GM23338 (cell line): ENCODE data around the gene OPRL1. TPM values are rescaled to one million over a fixed set of nuclear protein-coding genes. Genes with fewer than 3 reads are reported as not detected.

ENCODE experiments used
- ATAC-seq: fragments of 200-7000 bp; cut with Tn5 transposase; 3 replicates; pipeline ENCODE4 v1.9.1; 2020
- DNase-seq: peaks from one replicate; pipeline ENCODE4 v3.0.0-alpha.2; 2015; ENCODE audit warnings: low spot score
- H2AFZ ChIP-seq: fragments of 200-600 bp; sonication (generic); 2 replicates; pipeline ENCODE4 v1.8.0; 2016; ENCODE audit warnings: antibody characterized with exemption, mild to moderate bottlenecking, moderate library complexity
- H3F3A ChIP-seq: fragments of 200-600 bp; sonication (generic); replicated peaks from 2 replicates; pipeline ENCODE4 v1.8.0; 2017; ENCODE audit warnings: antibody characterized with exemption, mixed run types, low read depth
- H3K27ac ChIP-seq: fragments of 200-600 bp; sonication (generic); 2 replicates; pipeline ENCODE4 v1.6.1; 2016; ENCODE audit warnings: low read depth
- H3K27me3 ChIP-seq: fragments of 200-600 bp; sonication (generic); 2 replicates; pipeline ENCODE4 v1.8.0; 2016; ENCODE audit warnings: mild to moderate bottlenecking, mixed run types, moderate library complexity; ENCODE audit not compliant: insufficient read depth
- H3K36me3 ChIP-seq: fragments of 200-600 bp; sonication (generic); 2 replicates; pipeline ENCODE4 v1.8.0; 2016; ENCODE audit warnings: mild to moderate bottlenecking; ENCODE audit not compliant: insufficient read depth
- H3K4me1 ChIP-seq: fragments of 200-600 bp; sonication (generic); 2 replicates; pipeline ENCODE4 v1.8.0; 2016; ENCODE audit warnings: mild to moderate bottlenecking, moderate library complexity; ENCODE audit not compliant: insufficient read depth
- H3K4me2 ChIP-seq: fragments of 200-600 bp; sonication (generic); 2 replicates; pipeline ENCODE4 v1.7.1; 2017; ENCODE audit warnings: mixed run types
- H3K4me3 ChIP-seq: fragments of 200-600 bp; sonication (generic); 2 replicates; pipeline ENCODE4 v1.6.1; 2016; ENCODE audit warnings: mixed run types
- H3K79me2 ChIP-seq: fragments of 200-600 bp; sonication (generic); replicated peaks from 2 replicates; pipeline ENCODE4 v1.8.0; 2017; ENCODE audit warnings: mild to moderate bottlenecking; ENCODE audit not compliant: insufficient read depth
- H3K9me2 ChIP-seq: fragments of 200-600 bp; sonication (generic); 2 replicates; pipeline ENCODE4 v1.8.0; 2017; ENCODE audit not compliant: insufficient read depth
- H4K20me1 ChIP-seq: fragments of 200-600 bp; sonication (generic); replicated peaks from 2 replicates; pipeline ENCODE4 v1.8.0; 2017; ENCODE audit warnings: mild to moderate bottlenecking; ENCODE audit not compliant: insufficient read depth
- H3K27ac Mint-ChIP-seq: 2 replicates; pipeline ENCODE4 v1.8.0; 2020; ENCODE audit warnings: inconsistent platforms, mild to moderate bottlenecking, moderate library complexity, mixed read lengths
- H3K27me3 Mint-ChIP-seq: 3 replicates; pipeline ENCODE4 v1.8.0; 2022; ENCODE audit warnings: low read depth, mild to moderate bottlenecking, moderate library complexity, mixed read lengths, inconsistent platforms; ENCODE audit not compliant: insufficient read depth, poor library complexity
- H3K36me3 Mint-ChIP-seq: 3 replicates; pipeline ENCODE4 v1.8.0; 2021; ENCODE audit warnings: low read depth, mild to moderate bottlenecking, inconsistent platforms, moderate library complexity, mixed read lengths
- H3K4me1 Mint-ChIP-seq: 3 replicates; pipeline ENCODE4 v1.8.0; 2020; ENCODE audit warnings: mild to moderate bottlenecking, inconsistent platforms, mixed read lengths
- H3K4me3 Mint-ChIP-seq: 3 replicates; pipeline ENCODE4 v1.8.0; 2021; ENCODE audit warnings: moderate library complexity, mild to moderate bottlenecking, inconsistent platforms, mixed read lengths
- H3K9me3 Mint-ChIP-seq: 3 replicates; pipeline ENCODE4 v1.8.0; 2020; ENCODE audit warnings: moderate library complexity, mild to moderate bottlenecking, inconsistent platforms, mixed read lengths
- CREB1 ChIP-seq: fragments of 250-450 bp; sonication (Bioruptor Pico); IDR thresholded peaks from 2 replicates; pipeline ENCODE4 v1.5.0; 2020; ENCODE audit warnings: low read depth, mild to moderate bottlenecking, moderate library complexity
- CTCF ChIP-seq, 2 experiments: fragments of 200-600 bp in 1 of 2; sonication (generic) in 1 of 2; conservative IDR thresholded peaks; 2 replicates each; pipeline versions ENCODE4 v1.5.1 to v1.6.1; 2016 to 2017; ENCODE audit warnings: antibody characterized with exemption in 2 of 2, low read depth in 2 of 2, mild to moderate bottlenecking in 2 of 2, moderate library complexity in 1 of 2
- ETS1 ChIP-seq: IDR thresholded peaks from 2 replicates; pipeline ENCODE4 v1.6.1; 2016; ENCODE audit warnings: antibody characterized with exemption
- EZH2 ChIP-seq: fragments of 200-600 bp; sonication (generic); IDR thresholded peaks from one replicate; pipeline ENCODE4 v1.8.0; 2017; ENCODE audit warnings: antibody characterized with exemption, mild to moderate bottlenecking, low read depth; ENCODE audit not compliant: unreplicated experiment
- EZH2phosphoT487 ChIP-seq: fragments of 200-600 bp; sonication (generic); IDR thresholded peaks from one replicate; pipeline ENCODE4 v1.8.1; 2018; ENCODE audit warnings: antibody characterized with exemption; ENCODE audit not compliant: unreplicated experiment
- JUNB ChIP-seq: IDR thresholded peaks from one replicate; pipeline ENCODE4 v1.6.1; 2016; ENCODE audit warnings: antibody characterized with exemption; ENCODE audit not compliant: unreplicated experiment
- POLR2AphosphoS5 ChIP-seq: IDR thresholded peaks from 2 replicates; pipeline ENCODE4 v1.6.1; 2016; ENCODE audit warnings: antibody characterized with exemption, low read depth
- STAT1 ChIP-seq: IDR thresholded peaks from one replicate; pipeline ENCODE4 v1.6.1; 2016; ENCODE audit warnings: antibody characterized with exemption; ENCODE audit not compliant: unreplicated experiment
- ZNF114 ChIP-seq: fragments of 250-450 bp; sonication (Bioruptor Pico); IDR thresholded peaks from 2 replicates; pipeline ENCODE4 v1.5.0; 2020; ENCODE audit warnings: mild to moderate bottlenecking, moderate library complexity
- ZNF331 ChIP-seq: fragments of 250-450 bp; sonication (Bioruptor Pico); IDR thresholded peaks from 2 replicates; pipeline ENCODE4 v1.5.0; 2020; ENCODE audit warnings: low read depth, mild to moderate bottlenecking, moderate library complexity
- polyA plus RNA-seq: library from polyadenylated mRNA; unstranded; fragments of >200 nt; fragmentation: Nextera tagmentation; extraction: Ambion mirVana; gene quantifications from 2 replicates; pipeline ENCODE4 v1.2.1, GENCODE V29; 2016
- total RNA-seq: library from RNA; depleted of rRNA; stranded (reverse); fragments of >200 nt; shearing (Covaris generic); gene quantifications from 2 replicates; pipeline ENCODE4 v1.2.3, GENCODE V29; 2014

OPRL1 gene
- total and polyA plus RNA-seq, 2 experiments from 2014 or later: 0.27 to 1.1 TPM

- H3K36me3 Mint-ChIP-seq: no peaks in the 10 kb centered on the region
- DNase-seq (no peak), ATAC-seq (no peak)
- no peaks in the 10 kb centered on the region for H3K9me3 Mint-ChIP-seq
- Histone ChIP-seq H3K27me3 (peaks cover 22% of the 10 kb centered on the region), H3K4me2 (no peak overlapping the region), H3K79me2 (no peaks in the 10 kb centered on the region), H3F3A (0 out of 2 replicates have a peak, but pooled peaks cover 3% of the 10 kb centered on the region), H3K36me3 (no peaks in the 10 kb centered on the region), H3K4me1 (peaks cover 11% of the 10 kb centered on the region; the same call in 1 of the 2 replicates), H2AFZ (no peak overlapping the region), H4K20me1 (no peaks in the 10 kb centered on the region), H3K4me3 (no peak overlapping the region), H3K9me2 (no peaks in the 10 kb centered on the region), H3K27ac (no peak overlapping the region)
- H3K4me1 Mint-ChIP-seq: peaks cover 30% of the 10 kb centered on the region
- H3K27me3 Mint-ChIP-seq: peaks cover 38% of the 10 kb centered on the region
- TF ChIP-seq JUNB (no peak), ZNF114 (no peak), EZH2phosphoT487 (no peak), CREB1 (no peak), STAT1 (no peak), EZH2 (no peak), ZNF331 (CRISPR knock-in tag) (no peak), POLR2AphosphoS5 (no peak)
- H3K4me3 Mint-ChIP-seq: no peak overlapping the region; the same call in 2 of the 3 replicates
- H3K27ac Mint-ChIP-seq: no peak overlapping the region
Measured at GRCh38 chr20:64052987-64053840, 26.7 kb upstream of the OPRL1 start.

GRCh38 chr20:64053841-64054661 lies 25.8 kb upstream of the OPRL1 start:
- peak; percentile 11 for ATAC-seq
- Mint-ChIP-seq H3K9me3 (no peaks in the 10 kb centered on the region), H3K36me3 (no peaks in the 10 kb centered on the region), H3K27me3 (peaks cover 38% of the 10 kb centered on the region), H3K27ac (0 out of 2 replicates have a peak overlapping the region, but pooled peaks have one; percentile 67), H3K4me1 (peaks cover 32% of the 10 kb centered on the region), H3K4me3 (no peak overlapping the region; the same call in 2 of the 3 replicates)
- Histone ChIP-seq H3K36me3 (no peaks in the 10 kb centered on the region), H3K4me1 (peaks cover 11% of the 10 kb centered on the region; the same call in 1 of the 2 replicates), H4K20me1 (no peaks in the 10 kb centered on the region), H2AFZ (0 out of 2 replicates have a peak overlapping the region, but pooled peaks have one; percentile 63), H3K9me2 (no peaks in the 10 kb centered on the region), H3F3A (0 out of 2 replicates have a peak, but pooled peaks cover 3% of the 10 kb centered on the region), H3K79me2 (no peaks in the 10 kb centered on the region), H3K27me3 (peaks cover 16% of the 10 kb centered on the region), H3K4me3 (no peak overlapping the region), H3K4me2 (peak overlapping the region; percentile 55; the same call in 1 of the 2 replicates), H3K27ac (no peak overlapping the region)
- peak; percentile 62 for DNase-seq
- TF ChIP-seq ETS1 (no peak), CTCF (conservative IDR thresholded peaks at IDR 0.05; ENCODE audit: low read depth in 2 of 2) (peak; percentile 35 to 53; a peak in 3 of 4 replicates)
